Right lobe of liver (tissue), 4 donors: ENCODE results near the gene AHCYL2.

Source experiments
- CTCF ChIP-seq, 4 donors: fragments of 200-600 bp in 3 of 4; fragments of 450-650 bp in 1 of 4; IDR thresholded peaks; one replicate each; pipeline versions ENCODE4 v1.5.1 to v1.8.0; 2016 to 2022; ENCODE audit warnings: antibody characterized with exemption in 4 of 4, mild to moderate bottlenecking in 2 of 4
- POLR2A ChIP-seq: fragments of 450-650 bp; IDR thresholded peaks from one replicate; pipeline ENCODE4 v1.6.1; 2017; ENCODE audit warnings: antibody characterized with exemption, mild to moderate bottlenecking
- donor health status: DM: no; HTN: no; CAD: no.
- donor health status: DM: no; HTN: no; CAD: no.
- donor health status: DM: no; HTN: yes; CAD: no.

DNA sequence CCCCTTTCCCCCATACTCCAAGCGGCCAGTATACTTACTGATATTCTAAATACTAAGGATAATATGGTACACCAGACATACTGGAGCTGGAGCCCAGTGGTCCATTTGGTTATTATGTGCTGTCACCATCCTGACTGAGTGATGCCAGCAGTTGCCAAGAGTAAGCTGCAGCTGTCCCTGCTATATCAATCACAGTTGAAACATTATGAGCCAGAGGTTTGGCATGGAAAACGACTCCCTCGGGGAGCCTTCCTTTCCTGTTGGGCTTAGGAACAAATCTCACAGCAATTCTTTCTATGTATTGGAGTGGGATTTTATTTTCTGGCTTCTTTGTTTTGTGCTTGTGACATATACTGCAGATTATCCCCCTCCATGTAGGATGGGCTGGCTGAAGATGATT is 242.0 kb downstream of the AHCYL2 start:
- no peak for TF ChIP-seq CTCF (IDR thresholded peaks at IDR 0.05)
- no peak for TF ChIP-seq POLR2A
